ENCODE data around the gene LSM3. TPM values are rescaled to one million over a fixed set of nuclear protein-coding genes. Genes with fewer than 3 reads are reported as not detected.

The LSM3 gene
- polyA plus RNA-seq, 3 donors = 6.3 to 20.7 (median 11.0) TPM

DNA sequence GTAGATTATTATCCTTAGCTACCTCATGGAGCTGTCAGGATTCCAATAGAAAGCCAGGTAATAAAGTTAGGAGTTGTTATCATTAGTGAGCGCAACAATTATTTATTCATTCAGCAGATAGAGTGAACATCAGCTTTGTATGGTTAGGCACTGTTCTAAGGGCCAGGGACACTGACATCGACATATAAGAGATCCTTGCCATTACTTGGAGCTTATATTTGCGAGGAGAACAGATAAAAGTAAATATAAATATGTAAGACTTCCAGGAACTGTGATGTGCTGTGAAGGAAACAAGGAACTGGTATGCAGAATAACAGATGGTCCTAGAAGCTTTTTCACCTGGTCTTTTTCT, 473 bp downstream of the LSM3 start:
- WGBS, 3 donors = 2 to 10% (median 6%) methylated on average over 3 of the region's 3 CpGs
- H3K27ac ChIP-seq (ENCODE audit: low read depth, low read length) = no peak overlapping the region

DNA sequence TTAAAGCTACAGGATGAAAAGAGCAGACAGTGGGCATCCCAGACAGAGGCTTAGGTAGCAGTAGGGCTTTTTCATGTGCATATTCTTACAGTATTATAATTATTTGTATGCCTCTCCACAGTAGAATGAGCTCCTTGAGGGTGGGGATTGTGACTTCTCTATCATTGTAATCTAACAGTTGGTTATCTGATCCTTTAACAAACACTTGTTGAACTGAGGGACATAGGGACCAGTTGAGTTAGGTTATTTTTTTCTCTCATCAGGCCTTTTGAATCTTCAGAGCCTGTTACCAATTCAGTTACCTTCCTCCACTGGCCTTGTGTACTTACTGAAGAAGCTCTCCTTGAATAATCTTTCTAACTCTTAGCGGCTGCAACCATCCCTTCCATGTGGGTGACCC, 1.2 kb downstream of the LSM3 start:
- no peak overlapping the region for H3K27ac ChIP-seq (ENCODE audit: low read depth, low read length)
- WGBS, 3 donors = 96 to 100% (median 100%) methylated on average over 1 of the region's 1 CpG

DNA sequence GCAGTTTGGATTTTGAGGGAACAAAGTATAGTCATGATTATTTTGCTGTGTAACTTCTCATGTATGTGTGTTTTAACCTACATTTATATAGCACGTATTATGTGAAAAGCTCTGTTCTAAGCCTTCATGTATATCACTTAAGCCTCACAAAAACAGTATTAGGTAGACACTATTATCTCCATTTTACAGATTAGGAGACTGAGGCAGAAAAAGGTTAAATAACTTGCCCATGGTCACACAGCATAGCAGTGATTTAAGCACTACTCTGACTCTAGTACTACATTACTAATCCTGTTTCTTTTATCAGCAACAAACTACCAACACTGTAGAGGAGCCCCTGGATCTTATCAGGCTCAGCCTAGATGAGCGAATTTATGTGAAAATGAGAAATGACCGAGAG, 2.6 kb downstream of the LSM3 start:
- WGBS, 3 donors = 93 to 97% (median 96%) methylated on average over 3 of the region's 3 CpGs
- H3K27ac ChIP-seq (ENCODE audit: low read depth, low read length) = no peak overlapping the region

DNA sequence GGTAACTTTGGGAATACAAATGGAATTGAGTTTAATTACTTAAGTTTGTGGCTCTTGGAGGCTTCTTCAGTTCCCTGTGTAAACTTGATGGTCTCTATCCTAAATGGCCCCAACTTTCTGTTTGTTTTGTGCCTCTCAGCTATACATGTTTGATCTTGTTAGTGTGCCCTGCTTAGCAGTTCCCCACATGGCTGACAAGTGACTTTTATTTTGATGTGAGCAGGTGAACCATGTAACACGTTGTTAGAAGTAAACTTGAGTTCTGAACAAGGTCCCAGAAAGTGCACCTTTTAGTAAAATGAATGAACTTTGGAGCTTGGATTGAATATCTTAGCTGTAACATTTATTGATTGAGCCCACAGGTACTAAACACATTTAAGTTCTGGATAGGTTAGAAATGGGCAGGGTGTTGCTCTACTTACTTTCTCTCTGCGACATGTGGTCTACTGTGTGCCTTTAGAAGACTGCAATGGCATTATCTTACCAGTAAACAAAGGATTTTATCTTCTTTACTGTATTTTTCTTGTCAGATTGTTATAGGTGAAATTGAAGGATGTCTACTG, 4.5 kb downstream of the LSM3 start:
- 51 to 70% (median 67%) methylated on average over 2 of the region's 2 CpGs for WGBS, 3 donors
- H3K27ac ChIP-seq (ENCODE audit: low read depth, low read length) = no peak overlapping the region

DNA sequence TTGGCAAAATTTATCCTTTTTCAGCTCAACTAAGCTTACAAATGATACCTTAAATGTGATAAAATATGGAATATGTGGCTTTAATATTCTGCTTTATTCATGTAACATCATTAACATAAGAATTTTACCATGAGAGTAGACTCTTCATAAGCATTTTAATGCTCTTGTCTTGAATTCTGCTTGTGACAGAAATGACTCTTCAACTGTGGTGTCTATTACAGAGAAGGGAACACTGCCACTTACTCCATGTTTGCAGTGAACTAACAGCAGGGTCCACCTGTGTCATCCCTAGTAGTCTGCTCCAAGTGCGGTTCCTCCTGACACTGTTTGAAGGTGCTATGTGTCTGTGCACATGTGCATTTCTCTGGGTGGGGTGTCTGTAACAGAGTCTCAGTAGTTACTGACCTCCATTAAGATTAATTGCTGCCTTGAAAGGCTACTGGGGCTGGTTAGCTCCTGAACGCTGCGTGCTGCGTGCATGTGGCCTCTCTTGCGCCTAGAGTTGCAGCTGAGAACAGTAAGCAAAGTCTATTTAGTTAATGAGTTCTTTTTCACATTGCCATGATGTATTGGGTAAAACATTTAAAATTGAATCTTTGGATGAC, 8.3 kb downstream of the LSM3 start:
- WGBS, 3 donors = 93 to 94% (median 93%) methylated on average over 5 of the region's 5 CpGs
- no peak overlapping the region for H3K27ac ChIP-seq (ENCODE audit: low read depth, low read length)

DNA sequence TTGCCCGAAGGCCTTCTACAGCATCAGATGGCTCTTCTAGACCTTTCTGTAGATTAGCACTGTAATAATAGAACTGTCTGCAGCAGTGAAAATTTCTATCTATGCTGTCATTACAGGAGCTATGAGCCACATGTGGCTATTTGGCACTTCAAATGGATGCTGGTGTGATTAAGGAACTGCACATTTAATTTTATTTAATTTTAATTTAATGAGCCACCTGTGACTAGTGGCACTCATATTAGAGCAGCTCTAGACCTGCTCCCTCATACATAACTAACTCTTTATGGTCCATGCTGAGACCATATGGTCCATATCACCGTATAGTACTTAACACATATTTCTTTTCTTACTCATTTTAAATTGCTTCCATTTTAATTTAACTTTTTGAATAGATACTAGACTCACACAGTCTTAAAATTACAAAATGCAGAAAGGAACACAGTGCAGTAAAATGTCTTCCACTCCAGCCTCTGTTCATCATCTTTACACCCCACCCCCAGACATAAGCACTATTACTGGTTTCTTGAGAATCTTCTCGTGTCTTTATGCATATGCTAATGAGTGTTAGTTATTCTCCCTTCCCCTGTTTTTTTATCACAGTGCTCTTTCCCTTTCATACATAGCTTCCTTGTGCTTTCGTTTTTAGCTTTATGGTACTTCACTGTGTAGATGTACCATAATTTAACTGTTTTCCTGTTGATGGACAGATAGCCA, 9.6 kb downstream of the LSM3 start:
- WGBS, 3 donors = 71 to 73% (median 72%) methylated on average over 4 of the region's 4 CpGs
- H3K27ac ChIP-seq (ENCODE audit: low read depth, low read length) = no peak overlapping the region

DNA sequence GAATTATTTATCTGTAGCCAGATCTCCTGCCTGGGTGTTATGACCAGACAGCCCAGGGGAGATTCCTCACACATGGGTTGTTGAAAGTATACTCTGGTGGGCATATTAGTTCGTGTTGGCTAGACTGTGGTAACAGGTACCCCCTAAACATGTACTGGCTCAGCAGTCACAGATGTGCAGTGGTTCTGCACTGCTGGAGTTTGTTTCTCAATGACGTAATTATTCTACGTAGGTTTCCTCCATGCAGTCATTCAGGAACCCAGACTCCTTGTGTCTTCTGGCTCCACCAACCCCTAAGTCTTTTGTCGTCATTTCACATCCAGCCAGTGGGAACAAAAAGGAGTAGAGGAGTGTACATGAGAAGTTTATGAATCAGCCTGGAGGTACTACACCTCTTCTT, 16.2 kb downstream of the LSM3 start:
- H3K27ac ChIP-seq (ENCODE audit: low read depth, low read length) = no peak overlapping the region
- 85 to 89% (median 89%) methylated on average over 4 of the region's 4 CpGs for WGBS, 3 donors

DNA sequence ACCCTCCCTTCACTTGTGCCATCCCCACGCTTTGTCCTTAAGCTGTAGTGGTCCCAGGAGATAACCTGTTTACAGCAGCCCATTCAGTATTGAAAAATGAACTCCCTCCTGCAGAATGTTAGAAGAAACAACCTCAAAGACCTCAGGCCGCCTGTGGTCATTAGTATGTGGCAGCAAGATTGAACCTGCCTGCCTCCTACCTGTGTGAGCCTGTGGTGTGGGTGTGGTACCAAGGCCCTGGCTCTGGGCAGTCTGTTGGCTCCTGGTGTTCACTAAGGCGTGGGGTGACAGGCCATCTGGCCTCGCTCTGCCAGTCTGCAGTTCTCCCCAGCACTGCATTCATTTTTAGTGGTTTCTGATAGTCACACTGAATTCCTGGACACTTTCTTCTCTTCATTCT, 21.0 kb downstream of the LSM3 start:
- no peak overlapping the region for H3K27ac ChIP-seq (ENCODE audit: low read depth, low read length)
- 81 to 85% (median 82%) methylated on average over 4 of the region's 4 CpGs for WGBS, 3 donors

DNA sequence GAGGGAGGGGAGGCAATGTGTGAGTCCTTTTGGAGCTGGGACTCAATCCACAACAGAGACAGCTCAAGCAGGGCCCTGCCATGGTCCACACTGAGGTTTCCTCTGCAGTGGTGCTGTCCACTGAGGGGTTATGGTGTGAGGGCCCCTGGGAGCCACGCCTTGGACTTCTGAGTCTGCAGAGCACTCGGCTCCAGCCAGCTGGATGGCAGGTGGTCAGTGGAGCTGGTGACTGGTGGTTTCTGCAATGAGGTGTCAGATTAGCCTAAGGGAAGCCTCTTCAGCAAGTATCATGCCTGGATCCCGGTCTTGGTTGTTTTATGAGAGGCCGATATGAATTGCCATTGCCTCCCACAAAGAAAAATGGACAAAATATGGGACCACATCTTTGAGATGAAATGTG, 21.7 kb downstream of the LSM3 start:
- 81 to 86% (median 86%) methylated on average over 4 of the region's 4 CpGs for WGBS, 3 donors
- H3K27ac ChIP-seq (ENCODE audit: low read depth, low read length) = no peak overlapping the region

DNA sequence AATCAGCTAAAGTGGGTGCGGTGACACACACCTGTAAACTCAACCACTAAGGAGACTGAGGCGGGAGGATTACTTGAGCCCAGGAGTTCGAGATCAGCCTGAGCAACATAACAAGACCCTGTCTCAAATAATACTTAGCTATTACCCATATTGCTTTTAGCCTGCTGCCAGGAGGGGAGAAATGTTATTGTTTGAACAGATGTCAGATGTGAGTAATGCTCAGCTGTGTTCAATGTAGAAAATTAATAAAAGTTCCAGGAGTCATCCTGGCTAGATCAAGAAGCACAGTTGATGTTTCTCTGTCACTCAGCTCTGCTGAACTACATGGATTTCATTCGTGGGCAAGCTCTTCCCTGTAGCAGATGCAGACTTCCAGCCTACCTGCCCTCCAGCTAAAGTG, 22.2 kb downstream of the LSM3 start:
- H3K27ac ChIP-seq (ENCODE audit: low read depth, low read length) = no peak overlapping the region
- 85 to 92% (median 92%) methylated on average over 4 of the region's 4 CpGs for WGBS, 3 donors

DNA sequence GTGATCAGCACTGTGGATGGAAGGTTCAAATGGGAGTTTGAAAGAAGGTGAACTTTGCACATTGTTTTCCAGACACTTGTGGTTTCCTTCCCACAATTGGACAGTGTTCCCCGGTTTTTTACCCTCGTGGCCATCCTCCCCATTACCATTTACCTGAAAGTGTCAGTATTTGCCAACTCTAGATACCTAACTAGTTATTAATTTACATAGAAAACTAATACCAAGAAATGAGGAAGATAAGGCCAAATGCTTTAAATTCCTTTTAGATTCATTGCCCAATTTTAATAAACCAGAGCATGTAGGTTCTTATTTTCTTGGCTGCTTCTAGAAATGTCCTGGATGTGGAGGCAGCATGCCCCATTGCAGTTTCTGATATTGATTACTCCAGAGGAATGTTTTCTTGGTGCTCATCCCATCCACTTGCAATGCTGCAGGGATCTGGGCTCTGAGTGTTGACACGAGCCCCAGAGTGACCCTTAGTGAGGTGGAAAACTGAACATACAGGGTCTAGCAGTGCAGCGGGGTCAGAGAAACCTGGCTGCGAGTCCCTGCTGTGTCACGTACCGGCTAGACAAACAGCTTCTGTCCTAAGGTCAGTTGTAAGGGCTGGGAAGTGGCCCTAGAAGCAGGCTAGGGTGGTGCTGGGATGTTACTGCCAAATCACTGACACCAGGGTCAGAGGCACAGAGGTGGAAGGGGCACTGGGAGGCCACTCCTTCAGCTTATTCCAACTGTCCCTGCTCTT, 23.5 kb downstream of the LSM3 start:
- 26 to 60% (median 58%) methylated on average over 7 of the region's 7 CpGs for WGBS, 3 donors
- H3K27ac ChIP-seq (ENCODE audit: low read depth, low read length) = no peak overlapping the region

DNA sequence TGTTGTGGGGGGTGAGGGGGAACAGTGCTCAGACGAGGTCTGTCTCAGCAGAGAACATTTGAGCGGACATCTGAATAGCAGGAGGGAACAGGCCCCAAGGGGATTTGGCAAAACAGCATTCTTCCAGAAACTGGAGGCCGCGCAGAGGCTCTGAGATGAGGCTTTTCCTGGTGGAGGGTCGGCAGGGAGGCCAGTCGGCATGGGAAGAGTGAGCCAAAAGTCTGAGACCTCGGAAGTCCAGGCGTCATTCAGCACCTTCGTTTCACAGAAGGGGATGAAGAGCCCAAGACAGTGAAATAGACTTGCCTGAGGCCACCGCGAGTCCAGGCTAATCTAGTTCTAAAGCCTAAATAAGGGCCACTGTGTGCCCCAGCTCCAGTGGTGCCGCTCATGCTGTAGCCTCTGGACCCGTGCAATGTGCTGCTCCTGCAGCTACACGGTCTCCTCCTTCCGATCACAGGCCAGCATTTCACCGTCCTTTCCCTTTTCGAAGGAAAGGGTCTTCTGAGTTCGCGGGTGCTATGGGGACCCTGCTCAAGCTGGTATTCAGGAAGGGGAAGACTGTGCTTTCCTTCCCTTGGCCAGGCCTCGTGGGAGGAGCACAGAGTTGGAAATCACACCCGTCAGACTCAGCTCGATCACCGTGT, 24.4 kb downstream of the LSM3 start:
- WGBS, 3 donors = 66 to 71% (median 69%) methylated on average over 23 of the region's 23 CpGs

DNA sequence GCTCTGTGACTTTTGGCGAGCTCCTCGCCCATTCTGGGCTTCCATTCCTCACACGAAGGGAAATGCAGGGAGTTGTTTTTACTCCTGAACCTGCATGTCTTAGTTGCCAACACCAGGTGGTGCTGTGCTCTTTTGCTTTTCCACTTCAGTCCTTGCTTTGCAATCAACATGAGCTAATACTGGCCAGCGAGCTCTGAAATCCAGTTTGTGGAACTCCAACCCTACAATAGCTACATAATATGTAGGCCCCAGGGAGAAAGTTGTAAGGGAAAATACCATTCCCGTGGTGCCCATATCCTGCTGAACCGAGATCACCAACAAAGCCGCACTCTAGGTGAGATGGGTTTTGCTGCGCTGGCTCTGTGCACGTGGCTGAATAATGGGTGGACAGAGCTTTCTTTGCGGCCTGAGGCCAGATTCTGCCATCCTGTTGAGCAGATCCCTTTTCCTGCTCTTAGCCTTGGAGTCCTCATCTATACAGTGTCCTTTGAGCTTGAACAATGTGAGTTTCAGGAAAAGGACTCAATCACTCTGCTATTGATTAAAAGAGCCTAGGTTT, 25.0 kb downstream of the LSM3 start:
- 40 to 50% (median 47%) methylated on average over 10 of the region's 10 CpGs for WGBS, 3 donors
- no peak overlapping the region for H3K27ac ChIP-seq (ENCODE audit: low read depth, low read length)

More for the DNA sequence above, 24.4 kb downstream of the LSM3 start:
- no peak overlapping the region for H3K27ac ChIP-seq (ENCODE audit: low read depth, low read length)

DNA sequence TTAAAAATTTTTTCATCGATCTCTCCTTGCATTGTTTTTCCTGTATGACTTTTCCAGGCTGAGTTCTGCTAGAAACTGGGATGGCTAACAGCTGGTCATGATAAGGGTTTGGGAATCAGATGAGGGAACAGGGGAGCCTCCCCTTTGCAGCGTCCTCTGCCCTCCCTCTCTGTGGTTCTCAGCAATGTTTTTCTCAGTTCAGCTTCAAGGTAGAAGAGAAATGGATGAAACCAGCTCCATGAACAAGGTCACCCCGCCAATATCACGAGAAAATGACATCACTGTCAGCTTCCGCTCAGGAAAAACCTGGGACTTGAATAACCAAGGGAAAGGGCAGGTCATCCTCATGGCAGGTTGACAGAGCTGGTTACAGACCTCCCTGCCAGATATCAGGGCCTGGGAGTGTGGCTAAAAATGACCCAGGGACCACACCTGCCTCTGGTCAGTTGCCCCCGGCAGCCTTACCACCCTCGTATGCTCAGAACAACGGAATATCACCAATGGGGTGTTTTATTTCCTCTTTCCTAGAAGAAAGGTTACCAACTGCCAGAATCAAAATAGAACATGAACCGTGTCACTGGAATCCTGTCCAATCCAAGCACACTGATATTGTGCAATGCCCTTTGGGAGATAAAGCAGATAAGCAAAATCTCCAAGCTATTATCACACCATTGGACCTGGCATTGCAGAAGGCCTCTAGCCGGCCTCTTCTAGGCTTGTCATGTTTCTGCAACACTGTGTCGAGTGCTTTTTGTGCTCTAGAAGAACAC, 26.1 kb downstream of the LSM3 start:
- H3K27ac ChIP-seq (ENCODE audit: low read depth, low read length) = no peak overlapping the region
- 35 to 62% (median 43%) methylated on average over 11 of the region's 11 CpGs for WGBS, 3 donors

DNA sequence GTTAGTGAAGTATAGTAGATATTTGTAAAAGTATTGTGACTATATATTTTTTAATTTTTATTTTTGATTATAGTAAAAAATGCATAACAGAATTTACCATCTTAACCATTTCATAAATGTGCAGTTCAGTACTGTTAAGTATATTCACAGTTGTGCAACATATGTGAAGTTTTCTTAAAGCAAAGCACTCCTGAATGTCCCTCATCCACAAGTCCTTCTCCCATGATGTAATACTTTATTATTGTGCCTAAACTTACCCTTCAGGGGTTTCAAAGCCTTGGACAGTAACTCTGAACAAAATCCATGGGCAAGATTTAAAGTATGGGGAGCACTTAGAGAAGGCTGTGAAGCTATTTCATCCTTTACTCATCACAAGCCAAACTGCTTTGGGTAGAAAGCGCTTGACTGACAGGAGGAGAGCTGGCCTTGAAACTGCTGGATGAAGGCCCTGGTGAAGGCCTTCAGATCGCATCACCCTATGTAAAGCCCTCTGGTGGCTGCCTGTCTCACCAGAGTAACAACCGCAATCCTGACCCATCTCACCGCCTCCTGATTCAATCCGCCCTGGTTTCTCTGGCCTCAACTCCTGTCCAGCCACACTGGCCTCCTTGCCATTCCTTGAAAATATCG, 28.0 kb downstream of the LSM3 start:
- 91 to 98% (median 95%) methylated on average over 6 of the region's 6 CpGs for WGBS, 3 donors
- no peak overlapping the region for H3K27ac ChIP-seq (ENCODE audit: low read depth, low read length)

DNA sequence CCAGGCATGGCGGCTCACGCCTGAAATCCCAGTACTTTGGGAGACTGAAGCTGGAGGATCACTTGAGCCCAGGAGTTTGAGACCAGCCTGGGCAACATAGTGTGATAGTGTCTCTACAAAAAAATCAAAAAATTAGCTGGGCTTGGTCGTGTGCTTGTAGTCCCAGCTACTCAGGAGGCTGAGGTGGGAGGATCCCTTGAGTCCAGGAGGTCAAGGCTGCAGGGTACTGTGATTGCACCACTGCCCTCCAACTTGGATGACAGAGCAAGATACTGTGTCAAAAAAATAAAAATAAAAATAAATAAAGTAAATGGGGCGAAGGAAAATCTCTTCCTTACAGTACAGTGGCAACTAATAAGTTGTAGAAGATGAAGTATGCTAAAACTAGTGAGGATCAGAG, 29.6 kb downstream of the LSM3 start:
- 92 to 93% (median 92%) methylated on average over 4 of the region's 4 CpGs for WGBS, 3 donors
- H3K27ac ChIP-seq (ENCODE audit: low read depth, low read length) = no peak overlapping the region

DNA sequence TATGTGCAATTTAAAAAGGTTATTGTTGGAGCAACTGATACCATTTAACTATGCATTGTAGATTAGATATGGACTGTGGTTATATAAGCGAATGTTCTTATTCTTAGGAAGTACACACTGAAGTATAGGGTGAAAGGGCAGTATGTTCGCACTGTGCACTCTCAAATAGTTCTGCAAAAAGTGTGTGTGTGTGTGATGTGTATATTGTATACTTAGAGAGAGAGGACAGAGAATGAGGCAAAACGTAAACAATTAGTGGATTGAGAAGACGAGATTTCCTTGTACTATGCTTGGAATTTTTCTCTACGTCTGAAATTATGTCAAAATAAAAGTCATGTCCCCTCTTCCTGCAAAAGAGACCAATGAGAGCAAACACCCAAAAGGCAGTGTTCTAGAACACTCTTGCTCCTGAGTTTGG, 30.4 kb downstream of the LSM3 start:
- no peak overlapping the region for H3K27ac ChIP-seq (ENCODE audit: low read depth, low read length)
- WGBS, 3 donors = 52 to 75% (median 64%) methylated on average over 5 of the region's 5 CpGs

All from adipose tissue (tissue), 3 donors.